Inferior parietal cortex (tissue), 1 donor: ENCODE data around the gene RPS2.
"Not testable (repeated sequence)": the region's sequence is repeated elsewhere in the genome, so short reads cannot be mapped to it uniquely, and the experiment has no call there.

Source experiments
- DNase-seq: peaks from one replicate; pipeline ENCODE4 v3.0.0-alpha.2; 2016; ENCODE audit errors: extremely low spot score

Gene RPS2

DNA sequence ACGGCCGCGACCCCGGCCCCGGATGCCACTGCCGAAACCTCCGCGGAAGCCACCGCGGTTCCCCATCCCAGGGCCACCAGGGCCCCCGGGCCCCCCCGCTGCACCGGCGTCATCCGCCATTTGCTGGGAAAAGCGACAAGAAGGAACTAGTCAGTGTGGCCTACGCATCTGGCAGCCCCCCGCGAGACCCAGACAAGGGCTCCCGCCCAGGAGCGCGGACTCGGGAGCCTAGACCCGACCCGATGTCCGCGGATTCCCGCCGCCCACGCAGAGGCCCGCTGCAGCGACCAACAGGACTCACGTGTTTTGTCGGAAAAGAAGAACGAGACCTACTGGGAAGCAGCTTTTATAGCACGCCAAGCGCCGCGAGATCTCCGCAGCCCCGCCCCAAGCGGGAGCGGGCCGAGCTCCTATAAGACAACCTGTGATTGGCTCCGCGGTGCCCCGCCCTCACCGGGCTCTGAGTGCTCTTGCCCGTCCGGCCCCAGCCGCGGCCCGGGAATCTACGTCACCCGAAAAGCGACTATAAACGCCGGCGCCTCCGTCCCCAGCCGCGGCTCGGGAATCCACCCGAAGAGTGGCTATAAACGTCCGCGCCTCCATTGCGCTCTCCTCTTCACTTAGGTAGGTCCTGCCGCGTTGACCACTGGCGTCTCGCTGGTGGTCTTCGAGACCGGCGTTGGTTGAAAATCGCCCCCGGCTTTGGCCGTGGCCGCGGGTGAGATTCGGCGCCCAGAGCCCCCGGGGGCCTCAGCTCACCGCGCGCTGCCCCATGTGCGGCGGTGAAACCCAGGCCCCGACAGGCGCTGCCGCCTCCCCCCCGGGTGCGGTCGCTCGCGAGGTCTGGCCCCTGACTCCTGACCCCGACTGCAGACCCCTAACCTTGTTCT lies at the start of gene RPS2:
Gene RPS2 (minus strand): TSS at position 321 of the 890 bp plus-strand sequence. CDS start 201 bp downstream, at position 120.
- DNase-seq, result peak; percentile 98

DNA sequence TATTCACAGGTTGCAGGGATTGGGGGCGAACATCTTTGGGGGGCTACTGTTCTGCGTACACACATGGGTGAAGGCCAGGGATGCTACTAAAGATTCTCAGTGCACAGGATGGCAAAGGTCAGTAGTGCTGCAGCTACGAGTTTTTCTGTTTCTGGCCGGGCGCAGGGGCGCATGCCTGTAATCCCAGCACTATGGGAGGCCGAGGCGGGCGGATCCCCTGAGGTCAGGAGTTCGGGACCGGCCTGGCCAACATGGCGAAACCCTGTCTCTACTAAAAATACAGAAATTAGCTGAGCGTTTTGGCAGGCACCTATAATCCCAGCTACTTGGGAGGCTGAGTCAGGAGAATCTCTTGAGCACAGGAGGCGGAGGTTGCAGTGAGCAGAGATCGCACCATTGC lies 48.9 kb upstream of the RPS2 start:
- DNase-seq, result no peak

DNA sequence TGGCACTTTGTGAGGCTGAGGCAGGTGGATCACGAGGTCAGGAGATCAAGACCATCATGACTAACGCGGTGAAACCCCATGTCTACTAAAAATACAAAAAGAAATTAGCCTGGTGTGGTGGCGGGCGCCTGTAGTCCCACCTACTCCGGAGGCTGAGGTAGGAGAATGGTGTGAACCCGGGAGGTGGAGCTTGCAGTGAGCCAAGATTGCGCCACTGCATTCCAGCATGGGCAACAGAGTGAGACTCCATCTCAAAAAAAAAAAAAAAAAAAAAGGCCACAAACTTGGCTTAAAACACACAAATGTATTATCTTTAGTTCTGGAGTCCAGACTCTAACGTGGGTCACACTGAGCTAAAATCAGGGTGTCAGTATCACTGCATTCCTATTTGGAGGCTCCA lies 47.1 kb upstream of the RPS2 start:
- not testable (repeated sequence) for DNase-seq

DNA sequence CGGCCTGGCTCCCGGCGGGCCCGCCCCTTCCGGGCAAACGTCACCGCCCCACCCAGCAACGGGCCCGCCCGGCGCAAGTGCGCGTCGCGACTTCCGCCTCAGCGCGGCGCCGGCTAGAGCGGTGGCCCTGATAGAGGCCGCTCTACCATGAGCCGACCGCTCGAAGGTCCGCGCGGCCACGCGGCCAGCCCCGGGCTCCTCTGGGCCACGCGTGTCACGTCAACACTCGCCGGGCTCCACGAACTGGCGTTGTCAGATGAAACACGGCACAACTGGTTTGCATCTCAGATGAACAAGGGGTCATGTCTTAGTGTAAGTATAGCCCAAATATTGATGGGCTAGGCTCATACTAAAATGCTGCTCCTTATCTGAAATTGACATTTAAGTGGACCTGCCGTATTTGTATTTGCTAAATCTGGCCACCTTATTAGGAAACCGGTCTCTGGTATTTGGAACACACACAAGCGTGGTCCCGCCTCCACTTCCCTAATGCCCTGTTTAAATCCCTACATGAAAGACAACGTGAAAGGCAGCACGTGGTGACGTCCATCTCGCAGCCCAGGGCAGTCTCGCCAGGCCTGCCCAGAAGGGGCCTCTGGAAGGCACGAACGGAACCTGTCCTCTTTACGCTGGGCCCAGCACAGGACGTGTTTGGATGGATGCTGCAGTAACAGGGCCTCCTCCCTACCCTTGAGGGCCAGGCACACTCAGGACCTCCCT lies 45.3 kb upstream of the RPS2 start, which contains the start of gene ZNF598:
Gene ZNF598 (minus strand): TSS at position 31 of the 720 bp plus-strand sequence.
- peak; percentile 88 for DNase-seq

DNA sequence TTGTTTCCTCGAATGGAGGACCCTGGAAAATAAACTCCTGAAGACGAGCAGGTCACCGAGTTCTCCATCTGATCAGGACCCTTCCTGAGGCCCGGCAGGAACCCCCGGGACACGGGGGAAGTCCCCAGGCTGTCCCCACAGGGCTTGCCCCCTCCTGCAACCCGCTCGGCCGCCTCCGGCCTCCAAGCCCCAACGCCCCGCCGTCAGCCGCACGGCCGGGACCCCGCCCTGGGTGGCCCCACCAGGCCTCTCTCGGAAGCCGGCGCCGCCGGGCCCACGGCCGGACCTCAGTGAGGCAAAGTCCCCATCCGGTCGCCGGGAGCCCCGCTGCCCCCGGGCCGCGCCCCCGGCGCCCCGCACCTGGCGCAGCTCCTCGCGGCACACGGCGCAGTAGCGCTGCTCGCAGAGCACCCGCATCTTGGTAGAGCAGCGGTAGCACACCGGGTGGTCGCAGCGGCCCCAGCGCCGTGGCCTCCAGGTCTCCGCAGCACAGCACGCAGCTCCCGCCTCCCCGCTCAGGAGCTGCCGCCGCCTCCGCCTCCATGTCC lies 44.6 kb upstream of the RPS2 start:
- DNase-seq, result no peak

DNA sequence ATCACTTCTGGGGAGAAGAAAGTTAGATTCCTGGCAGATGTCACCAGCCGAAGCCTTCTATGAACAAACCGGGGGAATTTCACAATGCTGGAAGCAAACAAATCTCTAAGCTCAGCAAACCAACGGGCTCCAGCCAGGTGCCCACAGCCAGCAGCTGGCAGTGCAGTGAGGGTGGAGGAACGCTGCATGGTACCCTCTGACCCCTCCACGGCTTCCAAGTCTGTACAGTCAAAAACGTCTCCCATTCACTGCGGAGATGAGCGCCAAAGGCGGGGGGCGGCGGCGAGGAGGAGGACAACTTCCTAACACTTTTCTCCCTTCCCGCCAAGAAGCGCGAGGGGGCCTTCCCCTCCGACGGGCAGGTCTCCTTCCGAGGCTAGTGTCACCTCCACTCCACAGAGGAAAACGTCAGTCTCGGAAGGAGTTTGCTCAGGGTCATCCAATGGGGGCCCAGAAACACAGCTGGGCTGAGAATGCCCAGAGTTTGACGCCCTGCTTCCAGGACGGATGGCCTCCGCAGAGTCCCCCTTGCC lies 44.1 kb upstream of the RPS2 start:
- DNase-seq, result no peak

DNA sequence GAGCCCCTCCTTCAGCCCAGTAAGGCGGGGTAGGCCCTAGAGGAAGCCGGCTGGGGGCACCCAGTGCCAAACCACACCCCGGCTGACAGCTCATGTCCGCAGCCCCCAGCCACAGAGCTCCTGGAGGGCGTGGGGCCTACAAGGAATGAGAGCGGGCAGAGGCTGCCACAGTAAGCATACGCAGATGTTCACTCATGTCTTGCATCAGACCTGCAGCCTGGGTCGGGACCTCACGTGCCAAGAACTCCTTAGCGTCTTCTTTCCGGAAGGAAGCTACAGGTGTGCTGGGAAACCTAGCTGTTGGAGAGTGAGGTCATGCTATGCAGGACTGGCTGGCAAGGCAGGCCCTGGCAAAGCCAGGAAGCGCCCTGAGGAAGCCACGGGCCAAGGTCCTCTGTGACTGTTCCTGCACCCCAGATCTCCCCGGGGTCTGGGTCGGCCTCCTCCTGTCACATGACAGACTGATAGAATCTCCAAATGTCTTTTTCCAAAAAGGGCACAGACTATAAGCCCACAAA lies 43.4 kb upstream of the RPS2 start:
- no peak for DNase-seq

DNA sequence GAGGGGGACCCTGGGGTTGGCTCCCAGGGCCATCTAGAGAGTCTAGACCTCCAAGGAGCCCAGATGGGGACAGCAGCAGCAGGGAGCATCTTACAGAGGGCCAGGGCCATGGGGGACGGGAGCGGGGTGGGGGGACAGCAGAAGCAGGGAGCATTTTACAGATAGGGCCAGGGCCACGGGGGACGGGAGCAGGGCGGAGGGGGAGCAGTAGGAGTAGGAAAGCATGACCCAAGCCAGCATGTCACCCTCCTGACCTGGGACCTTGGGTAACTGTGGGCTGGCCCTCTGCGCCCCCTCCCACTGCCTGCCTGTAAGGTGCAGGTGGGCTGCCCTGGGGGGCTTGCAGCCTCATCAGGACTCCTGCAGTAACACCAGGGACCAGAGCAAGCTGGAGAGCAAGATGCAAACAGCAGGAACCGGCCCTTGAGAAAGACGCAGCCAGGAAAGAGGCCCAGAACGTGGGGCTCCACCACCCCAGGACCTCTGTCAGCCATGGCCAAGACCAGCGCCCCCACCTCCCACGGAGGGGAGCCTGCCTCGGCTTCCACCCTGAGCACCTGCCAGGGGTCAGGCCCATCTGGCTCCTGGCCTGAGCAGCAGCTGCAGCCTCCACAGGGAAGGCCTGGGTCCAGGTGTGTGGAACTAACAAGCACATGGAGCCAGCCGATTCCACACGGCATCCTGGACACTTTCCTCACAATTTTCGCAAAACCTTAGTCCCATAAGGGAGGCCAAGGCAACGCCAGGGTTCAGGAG lies 42.6 kb upstream of the RPS2 start:
- no peak for DNase-seq

DNA sequence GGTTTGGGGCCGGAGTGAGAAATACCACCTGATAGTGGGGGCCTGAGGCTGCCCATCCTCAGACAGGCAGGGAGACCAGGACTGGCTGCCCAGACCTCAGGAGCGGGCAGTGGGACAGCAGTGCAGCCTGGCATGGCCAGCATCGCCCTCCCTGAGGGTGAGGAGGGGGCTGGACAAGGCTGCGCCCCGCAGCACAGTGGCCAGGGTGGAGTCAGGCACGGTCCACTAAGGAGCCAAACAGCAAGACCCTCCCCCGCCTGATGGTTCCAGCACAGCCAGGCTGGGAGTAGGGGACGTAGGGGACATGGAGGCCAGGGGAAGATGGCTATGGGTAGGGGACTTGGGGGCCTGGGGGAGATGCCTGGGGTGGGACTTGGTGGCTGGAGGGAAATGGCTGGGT lies 41.7 kb upstream of the RPS2 start:
- DNase-seq, result no peak

DNA sequence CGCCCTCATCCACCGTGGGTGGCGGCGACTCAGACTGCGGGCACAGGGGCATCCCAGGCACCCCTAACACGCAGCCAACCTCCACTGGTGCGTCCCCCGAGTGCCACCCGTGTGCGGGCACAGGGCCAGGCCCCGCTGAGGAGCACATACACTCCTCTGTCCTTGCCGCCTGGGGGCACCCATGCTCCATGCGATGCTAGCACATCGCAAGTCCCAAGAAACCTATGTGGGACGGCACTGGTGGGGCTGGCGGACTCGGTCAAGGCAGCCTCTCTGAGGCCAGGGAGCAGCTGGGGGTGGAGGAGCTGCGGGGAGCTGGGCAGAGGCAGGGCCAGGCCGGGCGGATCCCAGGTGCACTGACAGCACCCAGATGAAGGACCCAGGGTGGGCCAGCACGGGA lies 41.0 kb upstream of the RPS2 start:
- no peak for DNase-seq

DNA sequence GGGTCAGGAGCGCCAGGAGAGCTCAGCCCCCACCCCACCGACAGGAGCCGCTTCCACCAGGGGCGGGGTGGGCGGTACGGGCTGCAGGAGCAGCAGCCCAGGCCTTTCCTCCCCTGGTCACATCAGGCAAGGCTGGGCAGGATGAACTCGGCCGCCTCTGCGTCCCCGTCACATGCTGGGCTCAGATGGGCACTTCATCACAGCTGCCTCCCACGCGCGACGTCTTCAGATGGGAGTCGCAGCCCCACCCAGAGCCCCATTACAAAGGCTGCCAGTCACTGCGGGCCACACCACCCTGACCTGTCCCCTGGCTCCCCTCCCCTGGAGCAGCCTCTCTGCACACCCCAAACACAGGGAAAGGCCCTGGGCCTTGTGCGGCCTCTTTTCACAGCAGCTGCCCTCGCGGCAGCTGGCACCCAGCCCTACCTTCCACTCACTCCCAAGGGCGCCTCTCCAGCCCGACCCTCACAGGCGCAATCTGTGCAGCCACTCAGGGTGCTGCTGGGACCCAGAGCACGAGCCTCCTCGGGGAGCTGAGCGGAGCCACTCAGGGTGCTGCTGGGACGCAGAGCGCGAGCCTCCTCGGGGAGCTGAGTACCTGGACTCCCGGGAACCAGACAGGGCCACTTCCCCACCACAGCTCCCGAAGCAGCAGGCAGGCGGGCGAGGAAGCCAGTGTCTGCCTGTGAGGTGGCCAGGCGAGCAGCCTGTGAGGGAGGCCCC lies 40.3 kb upstream of the RPS2 start:
- no peak for DNase-seq

DNA sequence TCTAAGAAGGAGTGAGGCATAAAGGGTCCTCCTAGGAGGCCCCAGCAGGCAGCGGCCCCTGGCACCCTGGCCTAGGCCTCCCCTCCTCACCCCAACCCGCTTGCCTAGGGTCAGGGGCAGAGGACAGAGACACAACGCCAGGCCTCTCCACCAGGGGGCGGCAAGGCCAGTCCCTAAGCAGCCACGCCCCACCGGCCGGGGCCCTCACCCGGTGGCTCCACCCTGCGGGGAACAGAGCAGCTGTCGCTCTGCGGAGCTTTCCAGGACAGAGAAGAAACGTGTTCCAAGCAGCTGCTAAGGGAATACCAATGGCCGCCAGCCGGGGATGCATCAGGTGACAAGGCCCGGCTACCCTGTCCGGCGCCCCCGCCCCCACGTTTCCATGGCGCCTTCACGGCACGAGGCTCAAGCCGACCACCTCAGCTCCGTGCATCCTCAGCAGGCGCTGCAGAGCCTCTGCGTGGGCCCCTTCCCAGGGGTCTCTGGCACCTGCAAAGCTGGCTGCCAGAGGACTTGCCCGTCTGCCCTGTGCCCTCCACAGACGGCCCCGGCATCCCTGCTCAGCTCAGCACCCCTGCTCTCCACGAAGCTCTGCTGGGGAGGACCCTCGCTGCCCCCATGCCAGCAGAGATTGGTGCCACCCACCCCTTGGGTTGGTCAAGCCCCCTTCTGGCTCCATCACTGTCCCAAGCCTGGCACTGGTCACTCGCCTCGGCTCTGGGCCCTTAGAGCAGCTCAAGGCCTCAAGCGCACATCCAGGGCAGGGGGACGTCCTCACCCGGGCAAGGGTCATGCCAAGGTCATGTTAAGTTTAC lies 39.4 kb upstream of the RPS2 start:
- DNase-seq, result peak; percentile 76

DNA sequence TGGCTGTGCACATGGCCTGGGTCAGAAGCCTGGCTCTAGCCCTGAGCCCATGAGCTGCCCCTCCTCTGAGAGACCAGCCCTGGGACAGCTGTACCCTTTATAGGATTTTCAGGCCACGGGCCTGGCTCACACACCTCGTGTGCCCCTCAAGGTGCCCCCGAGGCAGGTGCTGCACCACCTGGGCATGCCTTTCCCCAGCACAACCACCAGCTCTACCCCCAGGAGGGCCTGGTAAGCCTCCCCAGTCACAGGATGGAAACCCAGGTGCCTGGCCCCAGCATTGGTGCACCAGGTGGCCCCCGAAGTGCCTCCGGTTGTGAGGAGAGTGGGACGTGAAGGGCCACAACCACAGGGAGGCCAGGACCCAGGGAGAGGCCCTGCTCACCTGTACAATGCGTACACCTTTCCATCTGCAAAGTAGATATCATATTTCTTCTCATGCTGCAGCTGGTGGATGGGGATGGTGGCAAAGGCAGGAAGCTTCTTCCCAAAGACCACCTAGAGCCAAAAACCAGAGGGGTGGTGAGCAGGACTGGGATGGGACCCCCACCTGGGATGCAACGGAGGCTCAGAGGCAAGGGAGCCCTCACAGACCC lies 38.7 kb upstream of the RPS2 start:
- no peak for DNase-seq

DNA sequence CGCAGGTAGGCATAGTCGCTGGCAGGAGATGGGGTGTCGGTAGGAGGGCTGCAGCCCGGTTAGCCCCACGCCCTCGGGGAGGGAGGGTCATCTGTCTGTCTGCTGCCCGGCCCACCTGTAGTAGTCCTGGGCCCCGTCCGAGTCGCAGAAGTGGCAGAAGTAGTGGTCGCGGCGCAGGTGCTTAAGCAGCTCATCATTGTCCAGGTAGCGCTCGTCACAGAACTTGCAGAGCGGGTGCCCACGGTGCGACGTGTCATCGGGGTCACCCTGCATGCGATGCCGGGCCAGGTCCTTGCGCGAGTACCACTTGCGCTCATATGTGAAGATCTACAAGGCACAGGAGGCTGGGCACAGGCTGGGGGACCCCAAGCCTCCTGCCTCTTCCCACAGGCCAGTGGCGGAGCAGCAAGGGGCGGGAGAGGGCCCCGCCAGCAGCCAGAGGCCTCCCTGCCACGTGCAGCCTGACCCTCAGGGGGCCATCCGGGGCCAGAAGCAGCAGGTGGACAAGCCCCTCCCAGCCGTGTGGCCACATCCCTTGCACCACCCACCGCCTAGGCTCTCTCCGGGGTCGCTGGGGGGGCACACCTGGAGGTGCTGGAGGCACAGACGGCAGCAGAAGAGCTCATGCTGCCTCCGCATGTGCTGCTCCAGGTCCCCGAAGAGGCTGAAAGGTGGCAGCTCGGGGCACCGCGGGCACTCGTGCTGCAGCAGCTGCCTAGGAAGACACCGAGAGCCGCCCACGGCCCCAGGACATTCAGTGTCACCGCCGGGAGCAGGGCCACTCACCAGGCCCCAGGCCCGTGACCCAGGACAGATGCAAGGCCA lies 38.0 kb upstream of the RPS2 start:
- no peak for DNase-seq

DNA sequence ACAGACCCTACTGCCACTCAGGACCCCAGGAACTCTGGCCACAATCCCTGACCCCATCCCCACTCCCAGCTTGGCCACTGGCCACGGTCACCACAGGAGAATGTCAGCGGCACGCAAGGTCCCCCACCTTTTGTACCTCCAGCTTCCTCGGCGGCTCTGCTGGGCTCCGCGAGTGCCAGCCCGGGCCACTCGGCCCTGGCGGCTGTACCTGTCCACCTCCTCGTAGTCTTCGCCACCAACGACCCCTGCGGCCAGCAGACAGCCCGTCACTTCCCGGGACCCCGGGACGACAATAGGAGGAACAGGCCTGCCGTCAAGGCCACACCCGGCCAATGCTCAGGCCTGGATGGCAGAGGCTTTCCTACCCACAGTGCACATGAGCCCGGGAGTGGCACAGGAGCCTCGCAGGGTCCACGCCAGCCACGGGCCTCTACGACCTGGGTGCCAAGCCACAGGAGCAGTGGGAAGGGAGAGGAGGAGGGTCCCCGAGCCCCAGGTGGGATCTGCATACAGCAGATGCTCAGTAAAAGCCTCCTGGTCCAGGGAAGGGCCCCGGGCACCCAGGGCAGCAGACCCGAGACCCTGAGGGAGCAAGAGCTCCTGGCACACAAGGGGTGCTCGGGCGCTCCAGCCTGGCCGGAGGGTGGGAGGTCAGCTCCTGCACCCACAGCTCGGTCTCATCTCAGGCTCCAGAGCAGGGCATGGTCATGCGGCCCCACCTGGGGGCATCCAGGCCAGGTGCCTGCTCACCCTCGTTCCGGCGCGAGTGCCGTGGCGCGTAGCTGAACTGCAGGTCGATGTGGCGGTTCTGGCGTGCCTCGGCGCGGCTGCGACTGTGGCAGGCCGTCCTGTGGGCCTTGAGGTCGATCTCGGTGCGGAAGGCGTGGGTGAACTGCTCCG lies 37.1 kb upstream of the RPS2 start:
- DNase-seq, result no peak

DNA sequence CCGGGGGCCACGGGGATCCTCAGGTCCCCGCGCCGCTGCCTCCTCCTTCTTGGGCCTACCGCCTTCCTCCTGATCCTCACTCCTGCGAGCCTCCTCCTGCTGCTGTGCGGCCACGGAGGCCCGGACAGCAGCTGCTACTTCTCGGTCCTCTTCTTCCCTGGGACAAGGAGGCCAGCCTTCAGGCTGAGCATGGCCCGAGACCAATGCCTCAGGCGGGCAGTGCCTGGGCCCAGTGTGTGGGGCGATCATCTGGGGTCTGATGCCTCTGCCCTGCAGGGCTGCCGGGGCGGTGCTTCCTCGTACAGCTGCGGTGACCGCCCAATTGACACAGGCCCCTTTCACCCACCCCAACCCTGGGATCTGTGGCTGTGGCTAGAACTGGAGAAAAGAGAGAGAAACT lies 36.4 kb upstream of the RPS2 start:
- no peak for DNase-seq

DNA sequence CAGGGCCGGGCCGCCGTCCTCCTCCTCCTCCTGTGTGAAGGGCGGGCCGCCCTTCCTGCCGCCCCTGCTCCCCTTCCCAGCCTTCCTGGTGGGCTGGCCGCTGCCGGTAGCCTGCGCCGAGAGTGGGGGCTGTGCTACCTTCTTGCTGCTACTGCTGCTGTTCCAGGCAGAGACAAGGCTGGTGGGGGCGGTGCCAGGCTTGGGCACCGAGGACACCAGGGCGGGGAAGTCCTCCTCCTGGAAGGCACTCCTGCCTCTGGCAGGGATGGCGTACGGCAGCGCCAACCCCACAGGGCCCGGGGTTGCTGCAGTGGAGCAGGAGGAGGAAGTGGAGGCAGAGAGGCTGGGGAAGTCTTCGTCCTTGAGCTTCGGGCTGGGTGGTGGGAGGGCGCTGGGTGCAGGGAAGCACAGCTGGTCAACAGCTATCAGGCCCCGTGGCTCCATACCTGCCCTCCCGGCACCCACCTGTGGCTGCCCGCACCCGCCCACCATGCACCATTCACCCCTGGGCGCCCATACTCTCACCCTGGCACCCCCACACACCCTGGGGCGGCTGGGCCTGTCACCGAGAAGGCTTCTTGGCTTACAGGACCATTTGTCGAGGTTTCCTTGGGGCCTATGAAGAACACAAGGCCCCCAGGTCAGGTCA lies 35.4 kb upstream of the RPS2 start:
- no peak for DNase-seq
